ENCODE data around the gene DSG4. TPM values are rescaled to one million over a fixed set of nuclear protein-coding genes. Genes with fewer than 3 reads are reported as not detected.

The DSG4 gene
- total and polyA plus RNA-seq, 9 of the 15 experiments (the other 6 are each of a cell fraction or from before 2014, with no cell fraction given), result not detected

- TF ChIP-seq MGA (IDR thresholded peaks at IDR 0.05) (0 out of 2 replicates have a peak, but pooled peaks have one; percentile 10), POLR2G (IDR thresholded peaks at IDR 0.05; ENCODE audit: low read depth, low read length) (0 out of 2 replicates have a peak, but pooled peaks have one; percentile 25), FOXK2 (conservative IDR thresholded peaks at IDR 0.05 in 1 of 2, IDR thresholded peaks at IDR 0.05 in 1 of 2; ENCODE audit: low read depth in 2 of 2) (peak in 1 of 2 experiments; percentile 58; a peak in 2 of 4 replicates)
Observed at GRCh38 chr18:31353336-31353735, 23.2 kb upstream of the DSG4 start (continued).

Measured in K562 (cell line).